Activated CD8-positive, alpha-beta memory T cell treated with anti-CD3 and anti-CD28 coated beads, Interleukin-2, amount 50 U/mL, for 24 hours (primary cell): Measurements from ENCODE around the gene MOSPD3.
"Not testable (repeated sequence)": the region's sequence is repeated elsewhere in the genome, so short reads cannot be mapped to it uniquely, and the experiment has no call there.

Experiments
- DNase-seq: peaks from one replicate; pipeline ENCODE4 v3.0.0-alpha.2; 2020; ENCODE audit errors: extremely low read depth

The MOSPD3 gene

DNA sequence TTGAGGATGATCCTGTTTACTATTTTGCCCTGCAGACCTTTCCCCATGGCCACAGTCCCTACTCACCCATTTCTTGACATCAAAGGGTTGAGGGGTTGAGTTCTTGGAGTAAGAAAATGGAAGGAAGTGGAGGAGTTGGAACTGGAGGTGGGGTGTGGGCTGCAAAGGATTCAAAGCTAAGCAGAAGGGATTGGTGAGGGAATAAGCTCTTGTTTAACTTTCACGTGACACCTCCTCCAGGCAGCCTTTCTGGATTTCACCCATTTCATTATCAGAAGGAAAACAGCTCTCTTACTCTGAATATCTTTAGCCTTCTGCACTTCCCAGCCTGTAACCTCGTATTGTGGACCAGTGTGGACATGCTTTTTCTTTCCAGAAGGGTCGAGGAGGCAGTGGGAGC, 13.7 kb downstream of the MOSPD3 start:
- no peak for DNase-seq

DNA sequence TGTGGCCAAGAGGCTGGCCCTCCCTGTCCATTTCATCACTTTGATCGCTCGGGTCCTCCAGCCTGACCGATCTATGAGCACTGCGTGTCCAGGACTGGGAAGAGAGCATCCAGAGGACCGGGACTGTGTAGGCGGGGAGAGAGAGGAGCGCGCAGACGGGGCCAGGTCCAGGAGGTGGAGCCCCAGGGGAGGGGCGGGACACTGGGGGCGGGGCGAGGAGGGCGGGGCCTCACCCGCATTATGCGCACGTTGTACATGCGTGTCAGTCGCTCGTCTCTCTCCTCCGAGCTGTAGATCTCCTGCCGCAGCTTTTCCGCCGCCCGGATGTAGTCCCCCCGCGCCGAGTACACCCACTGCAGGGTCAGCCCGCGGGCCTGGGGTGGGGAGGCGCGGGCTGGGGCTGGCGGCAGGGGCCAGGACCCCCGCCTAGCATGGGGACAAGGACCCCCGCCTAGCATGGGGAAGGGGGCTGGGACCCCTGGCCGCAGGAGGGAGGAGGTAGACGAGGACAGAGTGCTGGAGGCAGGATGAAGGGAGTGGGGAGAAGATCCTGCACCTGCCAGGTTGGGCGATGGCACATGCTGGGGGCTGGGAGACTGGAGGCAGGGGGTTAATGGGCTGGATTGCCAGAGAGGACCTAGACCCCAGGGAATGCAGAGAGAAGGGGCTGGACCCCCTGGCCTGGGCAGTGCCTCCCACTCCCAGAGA, 14.3 kb downstream of the MOSPD3 start:
- peak; percentile 73 for DNase-seq

DNA sequence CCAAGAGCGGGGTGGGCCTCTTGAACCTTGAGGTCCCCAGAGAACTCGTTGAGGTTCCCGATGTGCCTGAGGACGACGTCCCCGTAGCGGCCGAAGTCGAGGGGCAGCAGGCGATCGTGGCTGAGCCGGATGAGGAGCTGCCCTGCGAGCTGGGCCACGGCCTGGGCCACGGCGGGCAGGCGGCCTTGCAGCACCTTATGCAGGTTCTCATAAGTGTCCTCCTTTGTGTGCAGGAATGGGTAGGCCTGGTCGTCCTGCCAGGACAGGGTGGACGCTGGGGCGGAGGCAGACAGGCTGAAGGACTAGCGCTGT, 14.9 kb downstream of the MOSPD3 start:
- DNase-seq: no peak

DNA sequence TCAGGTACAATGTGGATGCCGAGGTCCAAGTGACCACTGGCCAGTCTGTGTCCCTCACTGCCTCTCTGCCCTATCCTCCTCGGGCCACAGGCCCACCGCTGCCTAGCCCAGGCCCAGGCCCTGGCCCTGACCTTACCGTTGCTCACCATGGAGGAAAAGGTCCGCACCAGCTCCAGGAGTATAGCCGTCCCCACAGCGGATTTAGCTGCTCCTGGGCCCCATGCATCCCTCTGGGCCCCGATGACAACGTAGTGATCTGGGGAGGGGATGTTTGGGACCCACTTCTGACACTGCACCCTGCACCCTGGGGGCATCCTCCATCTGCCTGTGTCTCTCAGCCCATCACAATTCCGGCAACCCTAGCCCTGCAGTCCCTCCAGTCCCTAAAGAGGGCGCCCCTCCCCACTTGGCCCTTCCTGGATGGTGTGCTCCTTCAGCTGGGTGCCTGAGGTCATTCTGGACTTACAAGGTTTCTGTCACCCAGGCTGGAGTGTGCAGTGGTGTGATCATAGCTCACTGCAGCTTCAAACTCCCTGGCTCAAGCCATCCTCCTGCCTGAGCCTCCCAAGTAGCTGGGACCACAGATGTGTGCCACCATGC, 16.9 kb downstream of the MOSPD3 start:
- no peak for DNase-seq

DNA sequence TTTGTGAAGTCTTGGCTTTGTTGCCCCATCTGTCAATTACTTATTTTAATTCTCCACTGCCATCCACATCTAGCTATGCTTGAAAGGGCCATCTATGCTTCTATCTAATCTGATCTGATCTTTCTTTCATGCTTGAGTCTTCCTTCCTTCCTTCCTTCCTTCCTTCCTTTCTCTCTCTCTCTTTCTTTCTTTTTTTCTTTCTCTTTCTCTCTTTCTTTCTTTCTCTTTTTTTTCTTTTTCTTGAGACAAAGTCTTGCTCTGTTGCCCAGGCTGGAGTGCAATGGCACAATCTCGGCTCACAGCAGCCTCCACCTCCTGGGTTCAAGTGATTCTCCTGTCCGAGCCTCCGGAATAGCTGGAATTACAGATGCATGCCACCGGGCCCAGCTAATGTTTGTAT, 17.7 kb downstream of the MOSPD3 start:
- no peak for DNase-seq

DNA sequence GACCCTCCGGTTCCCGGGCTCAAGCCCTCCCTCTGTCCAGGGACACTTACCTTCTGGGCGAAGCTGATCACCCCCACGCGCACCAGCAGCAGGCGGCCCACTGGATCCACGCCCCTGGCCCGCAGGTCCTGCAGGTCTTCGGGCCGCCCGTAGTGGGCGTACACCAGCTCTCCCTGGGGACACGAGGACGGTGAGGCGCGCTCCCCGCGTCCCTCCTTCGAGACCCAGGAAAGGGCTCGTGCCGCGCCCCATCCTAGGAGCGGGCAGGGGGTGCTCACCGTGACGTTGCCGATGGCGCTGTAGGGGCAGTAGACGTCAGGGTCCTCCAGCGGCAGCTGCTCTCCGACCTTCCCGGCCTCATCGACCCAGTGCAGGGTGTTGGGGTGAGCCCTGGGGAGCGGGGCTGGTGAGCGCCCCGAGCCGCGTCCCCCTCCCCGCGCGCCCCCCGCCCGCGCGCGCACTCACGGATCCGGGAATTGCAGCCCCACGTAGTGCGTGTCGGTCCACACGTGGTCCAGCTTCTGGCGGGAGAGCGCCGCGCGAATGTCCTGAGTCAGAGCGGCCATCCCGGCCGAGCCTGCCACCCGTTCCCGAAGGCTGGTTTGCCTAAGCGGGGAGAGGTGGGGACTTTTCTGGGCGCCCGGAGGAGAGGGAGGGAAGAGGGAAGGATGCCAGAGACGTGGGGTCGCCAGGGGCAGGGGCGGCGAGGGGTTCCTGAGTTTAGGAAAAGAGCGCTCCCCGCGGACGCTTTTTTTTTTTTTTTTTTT, 20.8 kb downstream of the MOSPD3 start:
- DNase-seq: no peak

DNA sequence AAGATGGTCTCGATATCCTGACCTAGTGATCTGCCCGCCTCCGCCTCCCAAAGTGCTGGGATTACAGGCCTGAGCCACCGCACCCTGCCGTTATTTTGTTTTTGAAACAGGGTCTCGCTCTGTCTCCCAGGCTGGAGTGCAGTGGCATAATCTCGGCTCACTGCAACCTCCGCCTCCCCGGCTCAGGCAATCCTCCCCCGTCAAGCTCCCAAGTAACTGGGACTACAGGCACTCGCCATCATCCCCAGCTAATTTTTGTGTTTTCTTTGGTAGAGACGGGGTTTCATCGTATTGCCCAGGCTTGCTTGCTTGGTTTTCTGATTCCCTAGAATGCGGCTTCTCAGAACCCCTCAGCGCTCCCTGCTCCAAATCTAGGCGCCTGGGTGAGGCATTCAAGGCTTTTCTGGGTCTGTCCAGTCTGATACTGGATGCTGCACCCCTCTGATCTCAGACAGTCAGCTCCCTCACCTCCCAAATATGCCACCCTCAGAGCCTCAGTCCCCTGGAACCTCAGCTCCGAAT, 27.7 kb downstream of the MOSPD3 start:
- no peak for DNase-seq

DNA sequence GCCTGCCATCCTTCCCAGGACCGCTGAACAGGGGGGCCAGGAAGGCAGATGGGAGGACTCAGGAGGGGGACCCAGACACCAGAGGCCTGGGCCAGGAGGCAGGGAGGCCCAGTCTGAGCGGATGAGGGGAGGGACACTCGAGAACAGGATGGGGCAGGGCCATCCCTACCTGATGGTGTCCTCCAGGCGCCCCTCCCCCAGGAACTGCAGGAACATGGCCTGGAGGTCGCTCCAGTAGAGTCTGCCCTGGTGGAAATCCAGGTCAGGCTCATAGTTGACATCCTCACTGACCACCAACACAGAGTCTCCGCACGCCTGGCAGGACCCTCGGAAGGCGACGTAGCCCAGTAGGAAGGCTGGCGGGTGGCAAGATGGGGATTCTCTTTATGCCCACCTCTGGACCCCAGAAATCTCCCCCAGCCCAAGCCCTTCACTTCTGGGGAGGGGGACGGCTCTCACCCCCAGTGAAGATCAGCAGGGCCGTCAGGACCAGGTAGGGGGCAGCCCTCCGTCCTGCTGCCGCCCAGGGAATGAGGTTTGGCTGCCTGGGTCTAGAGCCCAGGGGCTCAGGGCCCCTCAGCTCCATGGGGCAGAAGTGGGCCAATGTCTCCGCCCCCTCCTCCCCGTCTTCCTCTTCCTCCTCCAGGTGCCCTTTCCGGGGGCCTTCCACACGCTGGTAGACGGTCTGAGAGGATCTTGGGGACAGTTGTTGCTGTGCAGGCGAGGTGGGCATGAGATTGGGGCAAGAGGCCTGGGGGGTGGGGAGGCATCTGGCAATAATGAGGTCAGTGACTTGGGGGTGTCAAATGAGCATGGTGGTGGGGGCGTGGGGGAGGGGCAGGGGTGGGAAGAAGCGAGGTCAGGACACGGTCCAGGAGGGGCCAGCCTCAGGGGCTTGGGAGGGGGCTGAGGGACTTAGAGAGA, 28.4 kb downstream of the MOSPD3 start:
- DNase-seq: no peak

DNA sequence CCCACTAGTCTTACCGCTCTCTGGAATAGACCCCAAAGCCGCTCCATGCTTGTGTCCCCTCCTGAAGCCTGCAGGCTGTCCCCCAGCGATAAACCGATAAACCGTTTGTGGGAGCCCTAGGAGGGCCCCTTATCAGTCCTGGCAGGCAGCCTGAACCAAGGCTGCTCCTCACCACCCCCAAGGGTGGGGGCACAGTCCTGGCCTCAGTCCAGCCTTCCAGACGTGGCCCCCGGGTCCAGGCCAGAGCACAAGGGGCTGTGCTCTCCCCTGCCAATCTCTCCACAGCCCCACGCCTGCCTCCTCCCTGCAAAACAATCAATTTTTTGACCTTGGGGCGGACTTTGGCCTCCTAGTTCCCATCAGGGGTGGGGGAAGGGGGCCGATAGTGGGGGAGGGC, 29.1 kb downstream of the MOSPD3 start, which contains the start of gene TFR2:
TFR2 (minus strand) TSS at position 90 of the 397 bp plus-strand sequence; CDS start at position 47, 43 bp downstream.
- DNase-seq: no peak

DNA sequence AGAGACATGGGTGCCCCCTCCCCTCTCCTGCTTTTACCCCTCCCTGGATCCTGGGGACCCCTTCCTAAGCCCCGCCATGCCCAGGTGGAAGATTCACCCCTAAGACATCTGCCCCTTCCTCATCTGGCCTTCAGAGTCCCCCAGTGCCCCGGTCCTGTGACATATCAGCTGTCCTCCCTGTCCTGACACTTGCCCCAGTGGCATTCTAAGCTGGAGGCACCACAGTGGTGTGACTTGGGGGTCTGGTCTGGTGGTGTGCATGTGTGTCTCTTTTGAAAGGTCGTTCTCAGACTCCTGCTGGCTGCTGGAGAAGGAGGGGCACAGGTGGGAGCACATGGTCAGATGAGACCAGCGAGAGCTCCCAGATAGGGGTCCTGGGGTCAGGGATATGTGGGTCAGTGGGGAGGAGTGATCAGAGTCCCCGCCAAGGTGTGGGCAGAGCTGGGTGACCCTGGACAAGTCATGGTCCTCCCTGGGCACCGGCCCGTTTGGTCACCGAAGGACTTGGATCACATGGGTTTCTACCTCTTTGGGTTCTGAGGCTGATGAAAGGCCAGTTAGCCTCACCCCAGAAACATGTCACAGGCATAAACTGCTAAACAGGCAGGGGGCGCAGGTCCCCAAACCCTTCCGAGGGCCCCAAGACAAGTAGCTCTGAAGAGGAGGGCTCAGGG, 29.7 kb downstream of the MOSPD3 start:
- DNase-seq: no peak

DNA sequence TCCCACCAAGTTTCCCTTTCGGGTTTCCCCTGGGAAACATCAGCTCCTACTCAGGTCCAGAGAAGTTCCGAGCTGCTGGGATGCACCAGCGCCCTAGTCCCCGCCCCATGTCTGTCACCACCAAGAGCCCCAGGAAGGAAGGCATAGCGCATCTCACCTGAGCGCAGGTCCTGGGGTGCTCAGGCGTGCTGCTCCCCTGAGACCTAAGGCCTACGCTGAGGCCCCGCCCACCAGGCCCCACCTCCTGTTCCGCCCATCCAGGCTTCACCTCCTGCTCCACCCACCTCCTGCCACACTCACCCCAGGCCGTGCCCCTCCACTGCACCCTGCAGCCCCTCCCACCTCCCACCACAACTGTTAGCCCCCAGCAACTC, 30.2 kb downstream of the MOSPD3 start:
- DNase-seq: no peak

DNA sequence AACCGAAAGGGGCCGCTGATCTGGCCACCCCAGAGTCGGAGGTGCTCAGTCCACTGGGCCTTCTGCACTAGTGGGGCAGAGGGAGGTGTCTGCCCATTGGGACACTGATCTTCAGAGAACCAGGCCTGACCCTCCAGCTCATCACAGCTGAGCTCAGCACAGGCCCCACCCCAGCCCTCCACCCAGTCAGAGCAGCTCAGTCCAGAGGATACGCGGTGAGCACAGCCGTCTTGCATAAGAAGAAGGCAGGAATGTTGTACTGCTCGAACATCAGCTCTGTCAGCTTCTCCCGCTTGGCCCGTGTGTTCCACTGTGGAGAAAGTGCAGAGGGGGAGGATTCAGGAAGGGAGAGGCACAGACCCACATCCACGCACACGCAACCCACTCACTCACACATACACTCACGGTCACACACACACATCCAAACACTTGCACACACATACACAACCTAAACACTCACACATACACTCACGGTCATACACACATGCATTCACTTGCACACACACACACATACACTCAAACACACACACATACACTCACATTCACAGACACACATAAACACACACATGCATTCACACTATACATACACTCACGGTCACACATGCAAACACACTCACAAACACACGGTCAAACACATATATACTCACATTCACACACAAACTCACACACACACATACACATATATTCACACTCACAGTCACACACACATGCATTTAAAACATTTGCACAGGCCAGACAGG, 37.7 kb downstream of the MOSPD3 start:
- DNase-seq: no peak

DNA sequence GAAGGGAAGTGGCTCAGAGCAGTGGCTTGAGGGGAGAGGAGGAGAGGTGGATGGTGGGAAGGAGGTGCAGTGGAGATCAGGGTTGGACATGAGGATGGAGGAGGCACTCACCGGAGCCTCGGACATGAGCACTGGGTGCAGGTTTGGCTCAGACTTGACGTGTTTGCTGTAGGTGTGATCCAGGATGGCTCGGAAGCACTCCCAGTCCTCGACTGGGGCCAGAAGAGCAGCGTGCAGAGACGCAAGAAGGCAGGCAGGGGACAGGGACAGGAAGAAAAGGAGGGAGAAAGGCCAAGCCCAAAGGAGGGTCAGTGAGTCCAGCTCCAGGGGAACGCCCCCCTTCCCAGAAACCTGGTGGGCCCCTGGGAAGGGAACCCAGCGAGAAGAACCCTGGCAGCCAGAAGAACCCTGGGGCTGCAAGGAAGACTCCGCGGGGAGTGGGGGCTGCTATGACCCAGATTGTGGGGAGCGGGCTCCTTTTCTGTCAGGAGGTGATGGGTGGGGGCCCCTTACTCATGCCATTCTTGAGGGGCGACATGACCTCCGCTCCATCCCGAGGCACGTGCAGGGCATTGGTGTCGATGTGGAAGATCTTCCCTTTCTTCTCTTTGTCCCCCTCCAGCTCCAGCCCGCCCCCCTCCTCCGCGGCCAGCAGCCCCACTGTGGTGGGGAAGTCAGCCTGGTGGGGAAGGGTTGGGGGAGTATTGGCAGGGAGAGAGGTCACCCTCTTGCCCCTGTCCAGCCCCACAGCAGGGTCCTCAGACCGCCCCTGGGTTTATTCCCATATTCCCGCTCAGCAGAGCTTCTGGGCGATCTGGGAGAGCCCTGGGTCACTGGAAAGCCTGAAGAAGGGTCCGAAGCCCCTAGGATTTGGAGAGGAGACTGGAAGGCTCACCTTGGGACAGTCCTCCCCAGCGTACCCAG, 42.8 kb downstream of the MOSPD3 start:
- no peak for DNase-seq

DNA sequence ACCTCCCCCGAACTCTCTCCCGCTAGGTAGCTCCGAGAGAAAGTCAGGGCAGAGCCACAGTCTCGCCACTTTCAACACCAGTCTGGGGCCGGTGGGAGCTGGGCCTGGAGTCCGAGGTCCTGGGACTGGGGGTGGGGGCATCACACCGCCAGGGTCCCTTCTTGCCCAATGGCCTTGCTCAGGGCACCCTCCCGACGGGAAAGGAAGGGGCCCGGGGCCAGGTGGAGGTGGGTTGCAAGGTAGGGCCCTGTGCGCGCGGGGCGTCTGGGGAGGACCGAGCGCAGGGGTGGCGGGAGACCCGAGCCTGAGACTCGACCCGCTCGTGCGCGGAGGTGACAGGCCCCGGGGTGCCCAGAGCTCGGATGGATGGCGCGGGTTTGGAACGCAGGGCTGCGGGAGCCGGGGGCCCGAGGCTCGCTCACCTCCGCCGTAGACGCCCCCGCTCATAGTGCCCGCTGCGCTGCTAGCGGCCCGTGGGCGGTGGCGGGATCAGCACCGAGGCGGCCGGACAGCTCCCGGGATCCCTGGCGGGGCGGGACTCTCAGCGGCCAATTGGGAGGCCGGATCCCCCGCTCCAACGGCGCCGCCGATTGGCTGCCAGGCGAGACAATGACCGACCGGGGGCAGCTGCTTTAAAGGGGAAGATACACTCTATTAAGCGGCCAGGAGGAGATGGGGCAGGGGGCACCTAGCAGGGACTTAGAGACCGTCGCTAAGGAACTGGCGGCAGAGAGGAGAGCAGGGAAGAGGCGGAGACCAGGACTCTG, 43.8 kb downstream of the MOSPD3 start, which contains the start of gene ACTL6B:
ACTL6B (minus strand) TSS at position 541 of the 767 bp plus-strand sequence; CDS start at position 447, 94 bp downstream.
- DNase-seq: no peak

DNA sequence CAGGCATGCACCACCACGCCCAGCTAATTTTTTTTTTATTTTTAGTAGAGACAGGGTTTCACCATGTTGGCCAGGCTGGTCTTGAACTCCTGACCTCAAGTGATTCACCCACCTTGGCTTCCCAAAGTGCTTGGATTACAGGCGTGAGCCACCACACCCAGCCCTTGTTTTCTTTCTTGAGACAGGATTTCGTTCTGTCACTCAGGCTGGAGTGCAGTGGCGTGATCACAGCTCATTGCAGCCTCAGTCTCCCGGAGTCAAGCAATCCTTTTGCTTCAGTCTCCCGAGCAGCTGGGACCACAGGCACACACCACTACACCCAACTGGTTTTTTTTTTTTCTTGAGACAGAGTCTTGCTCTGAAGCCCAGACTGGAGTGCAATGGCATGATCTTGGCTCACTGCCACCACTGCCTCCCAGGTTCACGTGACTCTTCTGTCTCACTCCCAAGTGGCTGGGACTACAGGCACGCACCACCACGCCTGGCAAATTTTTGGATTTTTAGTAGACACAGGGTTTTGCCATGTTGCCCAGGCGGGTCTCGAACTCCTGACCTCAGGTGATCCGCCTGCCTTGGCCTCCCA, 49.9 kb downstream of the MOSPD3 start:
- DNase-seq: not testable (repeated sequence)
